Choroid plexus epithelial cell (primary cell): ENCODE data around the gene AKT1.

Experiments used
- DNase-seq: peaks from one replicate; pipeline ENCODE4 v3.0.0-alpha.2; 2010; ENCODE audit warnings: low read depth
- H3K4me3 ChIP-seq: 2 replicates; pipeline ENCODE4 v1.5.1; 2011; ENCODE audit warnings: low read depth, mild to moderate bottlenecking, control low read depth, low read length, moderate library complexity
- TF ChIP-seq, protein P1 (sequence below): conservative IDR thresholded peaks from 2 replicates; pipeline ENCODE4 v1.5.1; 2011; ENCODE audit warnings: low read depth, mild to moderate bottlenecking, control low read depth, inconsistent platforms, low read length, moderate library complexity

Gene AKT1

DNA sequence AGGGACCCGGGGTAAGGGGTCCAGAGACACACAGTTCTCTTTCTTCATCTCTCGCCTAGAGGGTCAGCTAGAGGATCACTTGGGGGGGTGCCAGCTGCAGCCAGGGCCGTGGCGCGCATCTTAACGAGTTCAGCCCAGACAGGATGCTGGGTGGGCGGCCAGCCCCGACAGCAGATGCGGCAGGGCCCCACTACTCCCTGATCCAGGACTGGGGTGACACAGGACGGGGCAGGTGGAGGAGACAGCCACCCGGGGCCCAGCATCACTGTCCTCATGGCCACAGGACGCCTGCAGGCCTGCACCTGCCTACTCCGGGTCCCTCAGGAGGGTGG, 12.8 kb downstream of the AKT1 start:
- TF ChIP-seq, protein P1, sequence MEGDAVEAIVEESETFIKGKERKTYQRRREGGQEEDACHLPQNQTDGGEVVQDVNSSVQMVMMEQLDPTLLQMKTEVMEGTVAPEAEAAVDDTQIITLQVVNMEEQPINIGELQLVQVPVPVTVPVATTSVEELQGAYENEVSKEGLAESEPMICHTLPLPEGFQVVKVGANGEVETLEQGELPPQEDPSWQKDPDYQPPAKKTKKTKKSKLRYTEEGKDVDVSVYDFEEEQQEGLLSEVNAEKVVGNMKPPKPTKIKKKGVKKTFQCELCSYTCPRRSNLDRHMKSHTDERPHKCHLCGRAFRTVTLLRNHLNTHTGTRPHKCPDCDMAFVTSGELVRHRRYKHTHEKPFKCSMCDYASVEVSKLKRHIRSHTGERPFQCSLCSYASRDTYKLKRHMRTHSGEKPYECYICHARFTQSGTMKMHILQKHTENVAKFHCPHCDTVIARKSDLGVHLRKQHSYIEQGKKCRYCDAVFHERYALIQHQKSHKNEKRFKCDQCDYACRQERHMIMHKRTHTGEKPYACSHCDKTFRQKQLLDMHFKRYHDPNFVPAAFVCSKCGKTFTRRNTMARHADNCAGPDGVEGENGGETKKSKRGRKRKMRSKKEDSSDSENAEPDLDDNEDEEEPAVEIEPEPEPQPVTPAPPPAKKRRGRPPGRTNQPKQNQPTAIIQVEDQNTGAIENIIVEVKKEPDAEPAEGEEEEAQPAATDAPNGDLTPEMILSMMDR, result no peak
- H3K4me3 ChIP-seq, result no peak overlapping the region
- DNase-seq, result no peak

DNA sequence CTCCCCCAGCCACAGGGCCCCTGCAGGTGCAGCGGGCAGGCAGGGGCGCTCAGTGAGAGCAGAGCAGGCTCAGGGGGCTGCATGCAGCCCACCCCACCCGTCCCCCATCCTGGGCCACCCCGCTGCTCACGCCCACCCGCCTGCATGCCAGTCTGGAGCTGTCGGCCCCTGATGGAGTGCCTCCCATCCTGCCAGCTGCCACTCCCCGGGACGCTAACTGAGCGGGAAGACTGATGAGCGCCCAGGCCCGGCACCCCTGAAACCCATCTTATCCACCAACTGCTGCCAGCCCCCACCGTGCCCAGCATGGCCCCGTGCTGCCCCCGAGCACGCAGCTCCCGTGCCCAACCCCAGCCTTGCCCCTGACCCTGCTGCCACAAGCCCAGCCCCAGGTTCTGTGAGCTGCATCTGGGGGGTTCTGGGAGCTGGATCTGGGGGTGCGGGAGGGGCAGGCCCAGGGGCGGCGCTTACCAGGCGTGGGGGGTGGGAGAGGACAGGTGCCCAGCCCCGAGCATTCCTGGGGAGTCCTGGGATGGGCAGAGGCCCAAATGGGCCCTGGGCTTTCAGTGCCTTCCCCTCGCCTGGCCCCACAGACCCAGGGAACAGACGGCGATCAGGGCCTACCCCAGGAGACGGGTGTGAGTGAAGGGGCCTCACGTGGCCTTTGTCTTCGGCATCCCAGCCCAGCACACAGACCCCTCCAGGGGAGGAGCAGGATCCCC, 13.3 kb downstream of the AKT1 start:
- TF ChIP-seq, protein P1, result no peak
- H3K4me3 ChIP-seq, result no peak overlapping the region
- no peak for DNase-seq

DNA sequence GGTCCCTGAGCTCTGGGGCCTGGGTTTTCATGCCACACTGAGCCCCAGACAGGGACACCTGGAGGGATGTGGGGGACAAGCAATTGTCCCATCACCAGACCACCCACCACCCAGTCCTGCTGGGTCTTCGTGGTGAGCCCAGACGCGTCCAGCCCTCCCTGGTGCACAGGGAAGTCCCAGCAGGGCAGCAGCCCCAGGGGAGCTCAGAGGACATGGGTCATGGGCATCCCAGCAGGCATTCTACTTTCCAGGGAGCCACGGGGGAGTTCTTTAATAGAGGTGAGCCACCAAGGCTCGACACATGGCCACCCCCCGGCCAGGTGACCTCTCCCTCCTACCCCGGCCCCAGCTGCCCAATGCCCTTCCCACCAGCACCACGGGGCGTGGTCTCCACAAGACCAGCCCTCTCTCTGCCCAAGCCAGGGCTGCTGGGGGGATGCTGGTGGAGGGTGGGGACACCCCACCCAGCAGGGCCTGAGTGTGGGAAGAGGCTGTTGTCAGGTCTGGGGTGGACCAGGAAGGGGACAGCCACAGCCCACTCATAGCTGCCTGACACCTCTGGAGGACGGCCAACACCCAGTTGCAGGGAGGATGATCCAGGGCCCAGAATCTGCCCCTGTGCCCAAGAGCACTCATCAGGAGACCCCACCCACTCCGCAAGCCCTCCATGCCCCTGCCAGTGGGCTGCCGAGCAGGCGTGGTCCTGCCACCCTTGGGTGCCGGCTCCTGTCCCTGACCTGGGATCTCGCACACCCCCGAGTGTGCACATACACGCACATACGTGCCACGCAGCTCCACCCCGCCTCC, 14.1 kb downstream of the AKT1 start:
- TF ChIP-seq, protein P1, result no peak
- H3K4me3 ChIP-seq, result no peak overlapping the region
- no peak for DNase-seq

DNA sequence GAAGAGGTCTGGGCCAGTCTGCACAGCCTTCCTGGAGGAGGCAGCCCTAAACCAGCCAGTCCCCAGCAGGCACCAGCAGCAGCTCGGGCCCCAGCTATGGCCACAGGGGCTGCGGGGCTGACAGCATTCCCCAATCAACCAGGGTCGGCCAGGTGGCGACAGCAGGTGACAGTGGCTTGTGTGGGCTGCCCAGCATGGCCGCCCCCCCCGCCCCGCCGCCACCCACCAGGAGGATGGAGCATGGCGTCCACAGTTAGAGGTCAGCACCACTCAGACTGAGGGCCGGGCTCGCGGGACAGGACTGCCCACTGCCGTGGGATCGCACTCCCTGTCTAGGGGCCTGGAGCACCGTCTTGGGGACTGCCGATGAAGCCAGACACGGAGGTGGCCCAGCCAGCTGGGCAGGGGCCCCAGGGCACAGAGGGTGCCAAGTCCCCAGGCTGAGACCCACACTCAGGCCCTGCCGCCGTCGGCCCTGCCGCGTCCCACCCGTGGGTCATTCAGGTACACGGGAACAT, 15.0 kb downstream of the AKT1 start:
- DNase-seq, result no peak
- TF ChIP-seq, protein P1, result no peak
- H3K4me3 ChIP-seq, result no peak overlapping the region

DNA sequence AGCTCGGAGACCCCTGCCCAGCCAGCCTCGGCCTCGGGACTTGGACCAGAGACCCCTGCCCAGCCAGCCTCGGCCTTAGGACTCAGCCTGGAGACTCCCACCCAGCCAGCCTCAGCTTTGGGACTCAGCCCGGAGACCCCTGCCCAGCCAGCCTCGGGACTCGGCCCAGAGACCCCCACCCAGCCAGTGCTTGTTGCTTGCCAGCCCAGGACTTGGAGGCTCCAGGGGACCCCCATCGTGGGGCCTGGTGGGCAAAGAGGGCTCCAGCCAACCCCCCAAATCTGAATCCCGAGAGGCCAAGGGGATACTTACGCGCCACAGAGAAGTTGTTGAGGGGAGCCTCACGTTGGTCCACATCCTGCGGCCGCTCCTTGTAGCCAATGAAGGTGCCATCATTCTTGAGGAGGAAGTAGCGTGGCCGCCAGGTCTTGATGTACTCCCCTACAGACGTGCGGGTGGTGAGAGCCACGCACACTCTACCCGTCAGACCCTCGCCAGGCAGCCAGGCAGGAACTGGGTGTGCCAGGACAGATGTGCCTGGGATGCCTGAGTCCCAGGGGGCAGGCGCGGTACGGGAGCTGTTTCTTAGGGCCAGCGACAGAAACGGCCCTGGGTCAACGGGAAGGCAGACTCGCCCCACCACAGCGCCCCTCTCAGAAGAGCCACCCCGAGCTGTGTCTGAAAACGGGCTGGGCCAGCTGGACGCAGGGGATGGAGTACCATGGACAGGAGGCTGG, 15.6 kb downstream of the AKT1 start:
- TF ChIP-seq, protein P1, result no peak
- H3K4me3 ChIP-seq, result no peak overlapping the region
- no peak for DNase-seq

DNA sequence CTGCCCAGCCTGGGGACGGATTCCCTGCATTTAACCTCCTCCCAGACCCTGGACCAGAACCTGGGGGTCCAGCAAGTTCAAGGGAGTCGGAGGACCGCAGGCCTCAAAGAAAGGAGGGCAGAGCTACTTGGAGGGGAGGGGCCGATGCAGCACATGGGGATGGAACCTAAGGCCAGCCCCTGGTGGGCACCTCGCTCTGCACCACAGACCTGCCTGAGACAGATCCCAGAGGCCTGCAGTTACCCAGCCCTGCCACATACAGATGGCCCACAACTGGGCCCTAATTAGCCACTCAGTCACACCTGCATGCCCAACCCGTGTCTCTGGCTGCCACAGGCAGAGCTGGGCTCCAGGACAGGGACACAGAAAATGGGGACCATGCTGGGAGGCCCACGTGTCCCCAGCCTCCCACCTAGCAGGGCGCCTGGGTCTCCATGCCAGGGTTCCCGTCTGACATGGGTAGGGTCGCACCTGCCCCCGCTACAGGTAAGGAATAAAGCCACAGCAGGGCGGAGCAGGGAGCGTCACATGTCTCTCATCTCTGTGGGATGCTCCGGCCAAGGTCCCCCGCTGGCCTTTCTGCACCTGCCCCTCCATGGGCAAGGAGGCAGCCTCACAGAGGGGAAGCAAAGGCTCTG, 16.7 kb downstream of the AKT1 start:
- H3K4me3 ChIP-seq, result no peak overlapping the region
- DNase-seq, result no peak
- TF ChIP-seq, protein P1, result no peak
